Brain microvascular endothelial cell (primary cell): ENCODE measurements around the gene PRKACG.

Experiments used
- DNase-seq: peaks from one replicate; pipeline ENCODE4 v3.0.0-alpha.2; 2020
- H3K27ac ChIP-seq: fragments of 250-450 bp; sonication (Bioruptor Pico); 2 replicates; pipeline ENCODE4 v1.5.1; 2020; ENCODE audit warnings: mild to moderate bottlenecking, moderate library complexity
- H3K27me3 ChIP-seq: fragments of 250-450 bp; sonication (Bioruptor Pico); replicated peaks from 2 replicates; pipeline ENCODE4 v1.5.1; 2020; ENCODE audit warnings: mild to moderate bottlenecking
- H3K36me3 ChIP-seq: fragments of 250-450 bp; sonication (Bioruptor Pico); replicated peaks from 2 replicates; pipeline ENCODE4 v1.5.1; 2020; ENCODE audit warnings: mild to moderate bottlenecking
- H3K4me3 ChIP-seq: 2 replicates; pipeline ENCODE4 v1.5.1; 2011; ENCODE audit warnings: low read depth, mild to moderate bottlenecking, control low read depth, low read length, moderate library complexity
- CTCF ChIP-seq: IDR thresholded peaks from 2 replicates; pipeline ENCODE4 v1.5.1; 2011; ENCODE audit warnings: low read depth, mild to moderate bottlenecking, moderate library complexity, low read length, control low read depth, inconsistent platforms; ENCODE audit errors: missing control alignments
- in situ Hi-C: cut with HindIII; loops from 2 replicates; pipeline ENCODE4 v1.10.0; 2017; ENCODE audit warnings: low sequenced_read_pairs, low pct_ligation_motif_present

PRKACG gene

GRCh38 chr9:69013382-69013727, 558 bp downstream of the PRKACG start:
- H3K4me3 ChIP-seq: no peak overlapping the region
- no peak for TF ChIP-seq CTCF
- in situ Hi-C loops: no loop called here

GRCh38 chr9:69012696-69013381, 1.1 kb downstream of the PRKACG start:
- H3K27ac ChIP-seq: no peak overlapping the region
- H3K4me3 ChIP-seq: no peak overlapping the region
- no peaks in the 10 kb centered on the region for H3K36me3 ChIP-seq
- in situ Hi-C loops: no loop called here
- H3K27me3 ChIP-seq: peaks cover 2% of the 10 kb centered on the region
- no peak for TF ChIP-seq CTCF
- no peak for DNase-seq

More at GRCh38 chr9:69013382-69013727, 558 bp downstream of the PRKACG start:
- DNase-seq: no peak
- no peaks in the 10 kb centered on the region for H3K36me3 ChIP-seq
- H3K27me3 ChIP-seq: peaks cover 2% of the 10 kb centered on the region
- no peak overlapping the region for H3K27ac ChIP-seq

GRCh38 chr9:69009708-69010107, 4.2 kb downstream of the PRKACG start:
- Histone ChIP-seq H3K36me3 (no peaks in the 10 kb centered on the region), H3K27ac (no peak overlapping the region), H3K4me3 (no peak overlapping the region), H3K27me3 (no peaks in the 10 kb centered on the region)
- no peak for DNase-seq
- in situ Hi-C loops: no loop called here
- TF ChIP-seq CTCF: no peak

- in situ Hi-C loops: no loop called here
- H3K27me3 ChIP-seq: no peaks in the 10 kb centered on the region
- H3K4me3 ChIP-seq: no peak overlapping the region
- no peak for DNase-seq
- TF ChIP-seq CTCF: no peak
- H3K27ac ChIP-seq: no peak overlapping the region
- H3K36me3 ChIP-seq: no peaks in the 10 kb centered on the region
Measured at GRCh38 chr9:69004836-69005235, 9.1 kb downstream of the PRKACG start.

- Histone ChIP-seq H3K27me3 (no peaks in the 10 kb centered on the region), H3K36me3 (no peaks in the 10 kb centered on the region), H3K27ac (no peak overlapping the region), H3K4me3 (no peak overlapping the region)
- TF ChIP-seq CTCF: no peak
- no peak for DNase-seq
- in situ Hi-C loops: no loop called here
Measured at GRCh38 chr9:69003051-69003450, 10.9 kb downstream of the PRKACG start.

GRCh38 chr9:69001921-69002320, 12.0 kb downstream of the PRKACG start:
- no peaks in the 10 kb centered on the region for H3K36me3 ChIP-seq
- in situ Hi-C loops: no loop called here
- no peak overlapping the region for H3K4me3 ChIP-seq
- no peak for DNase-seq
- H3K27me3 ChIP-seq: no peaks in the 10 kb centered on the region
- TF ChIP-seq CTCF: no peak
- H3K27ac ChIP-seq: no peak overlapping the region
